Sigmoid colon (tissue), 4 donors: Measurements from ENCODE around the gene ARID5B.

Source experiments
- EP300 ChIP-seq, 4 donors: sonication (generic); formaldehyde crosslinking; IDR thresholded peaks; one replicate each; pipeline ENCODE4 v1.6.1; 2017; ENCODE audit warnings: antibody characterized with exemption in 4 of 4
- POLR2A ChIP-seq, 2 donors: fragments of 450-650 bp; IDR thresholded peaks; one replicate each; pipeline ENCODE4 v1.6.1; 2016; ENCODE audit warnings: antibody characterized with exemption in 2 of 2, mild to moderate bottlenecking in 2 of 2, moderate library complexity in 2 of 2
- TF ChIP-seq, protein P1 (sequence below), 4 experiments: fragments of 450-650 bp in 3 of 4; fragments of 200-600 bp in 1 of 4; IDR thresholded peaks; one replicate each; pipeline ENCODE4 v1.5.1; 2016 to 2019; ENCODE audit warnings: antibody characterized with exemption in 4 of 4, mild to moderate bottlenecking in 3 of 4, moderate library complexity in 2 of 4

GRCh38 chr10:62056698-62057097 lies 155.2 kb downstream of the ARID5B start:
- TF ChIP-seq EP300 (IDR thresholded peaks at IDR 0.05) (no peak), POLR2A (IDR thresholded peaks at IDR 0.05) (no peak)
- TF ChIP-seq, protein P1, sequence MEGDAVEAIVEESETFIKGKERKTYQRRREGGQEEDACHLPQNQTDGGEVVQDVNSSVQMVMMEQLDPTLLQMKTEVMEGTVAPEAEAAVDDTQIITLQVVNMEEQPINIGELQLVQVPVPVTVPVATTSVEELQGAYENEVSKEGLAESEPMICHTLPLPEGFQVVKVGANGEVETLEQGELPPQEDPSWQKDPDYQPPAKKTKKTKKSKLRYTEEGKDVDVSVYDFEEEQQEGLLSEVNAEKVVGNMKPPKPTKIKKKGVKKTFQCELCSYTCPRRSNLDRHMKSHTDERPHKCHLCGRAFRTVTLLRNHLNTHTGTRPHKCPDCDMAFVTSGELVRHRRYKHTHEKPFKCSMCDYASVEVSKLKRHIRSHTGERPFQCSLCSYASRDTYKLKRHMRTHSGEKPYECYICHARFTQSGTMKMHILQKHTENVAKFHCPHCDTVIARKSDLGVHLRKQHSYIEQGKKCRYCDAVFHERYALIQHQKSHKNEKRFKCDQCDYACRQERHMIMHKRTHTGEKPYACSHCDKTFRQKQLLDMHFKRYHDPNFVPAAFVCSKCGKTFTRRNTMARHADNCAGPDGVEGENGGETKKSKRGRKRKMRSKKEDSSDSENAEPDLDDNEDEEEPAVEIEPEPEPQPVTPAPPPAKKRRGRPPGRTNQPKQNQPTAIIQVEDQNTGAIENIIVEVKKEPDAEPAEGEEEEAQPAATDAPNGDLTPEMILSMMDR (IDR thresholded peaks at IDR 0.05), result no peak
